A549 (cell line): Measurements from ENCODE around the gene TIMP1.

Experiments
- CEBPB ChIP-seq, 2 experiments: fragments of >200 bp in 1 of 2; sonication (Bioruptor Twin) in 1 of 2; formaldehyde crosslinking in 1 of 2; IDR thresholded peaks; 2 replicates each; pipeline ENCODE4 v1.6.1; 2012 to 2016
- CHD4 ChIP-seq: fragments of 200-600 bp; sonication (generic); IDR thresholded peaks from 2 replicates; pipeline ENCODE4 v1.6.1; 2016; ENCODE audit warnings: antibody characterized with exemption, mild to moderate bottlenecking, borderline replicate concordance
- EP300 ChIP-seq, 2 experiments: fragments of >200 bp; sonication (Bioruptor Twin); formaldehyde crosslinking; IDR thresholded peaks; 2 replicates in 1 of 2; 3 replicates in 1 of 2; pipeline ENCODE4 v1.6.1; 2016 to 2017
- HOXA7 ChIP-seq: fragments of 250-450 bp; sonication (Bioruptor Pico); IDR thresholded peaks from 2 replicates; pipeline ENCODE4 v1.5.0; 2020; ENCODE audit warnings: mild to moderate bottlenecking, moderate library complexity
- JUN ChIP-seq, 2 experiments: fragments of >200 bp; sonication (Bioruptor Twin); formaldehyde crosslinking; IDR thresholded peaks; 2 replicates in 1 of 2; 3 replicates in 1 of 2; pipeline ENCODE4 v1.6.1; 2016 to 2017
- POLR2A ChIP-seq: IDR thresholded peaks from 2 replicates; pipeline ENCODE4 v1.6.1; 2012; ENCODE audit warnings: mild to moderate bottlenecking, low read length
- RCOR1 ChIP-seq: fragments of 150-350 bp; IDR thresholded peaks from 2 replicates; pipeline ENCODE4 v1.6.1; 2014; ENCODE audit warnings: antibody characterized with exemption, low read length, low read depth
- SREBF2 ChIP-seq: fragments of 450-650 bp; IDR thresholded peaks from 2 replicates; pipeline ENCODE4 v1.6.1; 2014; ENCODE audit warnings: mild to moderate bottlenecking, moderate library complexity
- ZFP36 ChIP-seq: fragments of 450-650 bp; IDR thresholded peaks from 2 replicates; pipeline ENCODE4 v1.6.1; 2014; ENCODE audit warnings: borderline replicate concordance; ENCODE audit not compliant: partially characterized antibody
- TF ChIP-seq, protein P1 (sequence below): fragments of >200 bp; sonication (Bioruptor Twin); formaldehyde crosslinking; IDR thresholded peaks from 3 replicates; pipeline ENCODE4 v1.5.1; 2016
- TF ChIP-seq, protein P2 (sequence below): IDR thresholded peaks from 2 replicates; pipeline ENCODE4 v1.6.1; 2012

DNA sequence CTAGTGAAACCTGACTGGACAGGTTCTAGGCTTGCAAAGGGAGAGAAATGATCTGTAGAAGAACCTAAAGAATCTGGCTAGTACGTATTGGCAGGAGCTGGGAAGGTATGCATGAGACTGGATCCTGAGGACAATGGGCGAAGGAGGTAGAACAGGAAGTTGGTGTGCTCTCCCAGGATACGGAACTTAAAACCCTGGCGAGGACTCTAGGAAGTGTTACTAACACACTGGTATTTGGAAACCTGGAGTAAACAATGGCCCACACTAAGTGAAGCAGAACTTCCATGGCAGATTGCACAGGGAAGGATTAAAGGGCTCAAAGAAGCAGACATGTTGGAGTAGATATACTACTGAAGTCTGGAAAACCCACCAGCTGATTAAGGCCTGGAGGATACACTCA is 28.3 kb downstream of the TIMP1 start:
- TF ChIP-seq EP300 (IDR thresholded peaks at IDR 0.05) (no peak), POLR2A (no peak), ZFP36 (no peak), CEBPB (IDR thresholded peaks at IDR 0.05) (no peak), SREBF2 (no peak), HOXA7 (CRISPR knock-in tag) (no peak), CHD4 (no peak), JUN (IDR thresholded peaks at IDR 0.05) (no peak), RCOR1 (no peak)
- TF ChIP-seq, protein P1, sequence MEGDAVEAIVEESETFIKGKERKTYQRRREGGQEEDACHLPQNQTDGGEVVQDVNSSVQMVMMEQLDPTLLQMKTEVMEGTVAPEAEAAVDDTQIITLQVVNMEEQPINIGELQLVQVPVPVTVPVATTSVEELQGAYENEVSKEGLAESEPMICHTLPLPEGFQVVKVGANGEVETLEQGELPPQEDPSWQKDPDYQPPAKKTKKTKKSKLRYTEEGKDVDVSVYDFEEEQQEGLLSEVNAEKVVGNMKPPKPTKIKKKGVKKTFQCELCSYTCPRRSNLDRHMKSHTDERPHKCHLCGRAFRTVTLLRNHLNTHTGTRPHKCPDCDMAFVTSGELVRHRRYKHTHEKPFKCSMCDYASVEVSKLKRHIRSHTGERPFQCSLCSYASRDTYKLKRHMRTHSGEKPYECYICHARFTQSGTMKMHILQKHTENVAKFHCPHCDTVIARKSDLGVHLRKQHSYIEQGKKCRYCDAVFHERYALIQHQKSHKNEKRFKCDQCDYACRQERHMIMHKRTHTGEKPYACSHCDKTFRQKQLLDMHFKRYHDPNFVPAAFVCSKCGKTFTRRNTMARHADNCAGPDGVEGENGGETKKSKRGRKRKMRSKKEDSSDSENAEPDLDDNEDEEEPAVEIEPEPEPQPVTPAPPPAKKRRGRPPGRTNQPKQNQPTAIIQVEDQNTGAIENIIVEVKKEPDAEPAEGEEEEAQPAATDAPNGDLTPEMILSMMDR, result no peak
- TF ChIP-seq, protein P2, sequence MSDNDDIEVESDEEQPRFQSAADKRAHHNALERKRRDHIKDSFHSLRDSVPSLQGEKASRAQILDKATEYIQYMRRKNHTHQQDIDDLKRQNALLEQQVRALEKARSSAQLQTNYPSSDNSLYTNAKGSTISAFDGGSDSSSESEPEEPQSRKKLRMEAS, result no peak
